H9 (cell line): ENCODE measurements around the gene RPS6KB2. TPM values are rescaled to one million over a fixed set of nuclear protein-coding genes. Genes with fewer than 3 reads are reported as not detected.

Experiments used
- DNase-seq: peaks from one replicate; pipeline ENCODE4 v3.0.0-alpha.2; 2017
- H2AFZ ChIP-seq: one replicate; pipeline ENCODE4 v1.6.1; 2013; ENCODE audit warnings: mild to moderate bottlenecking, low read length, control low read depth, moderate library complexity
- H2AK5ac ChIP-seq: 2 replicates; pipeline ENCODE4 v1.6.1; 2013; ENCODE audit warnings: low read length, control low read depth, mixed read lengths; ENCODE audit not compliant: insufficient read length
- H2BK120ac ChIP-seq: one replicate; pipeline ENCODE4 v1.6.1; 2013; ENCODE audit warnings: low read depth, mild to moderate bottlenecking, low read length, control low read depth, inconsistent platforms; ENCODE audit not compliant: poor library complexity, severe bottlenecking
- H2BK12ac ChIP-seq: 2 replicates; pipeline ENCODE4 v1.6.1; 2013; ENCODE audit warnings: low read length, control low read depth, mixed read lengths, low read depth; ENCODE audit not compliant: insufficient read length
- H2BK15ac ChIP-seq: 2 replicates; pipeline ENCODE4 v1.6.1; 2013; ENCODE audit warnings: low read depth, low read length, control low read depth
- H2BK20ac ChIP-seq: one replicate; pipeline ENCODE4 v1.6.1; 2013; ENCODE audit warnings: low read depth, mild to moderate bottlenecking, low read length, control low read depth, inconsistent platforms; ENCODE audit not compliant: poor library complexity, severe bottlenecking
- H2BK5ac ChIP-seq: 2 replicates; pipeline ENCODE4 v1.6.1; 2013; ENCODE audit warnings: low read length, control low read depth, mixed read lengths; ENCODE audit not compliant: insufficient read length
- H3K14ac ChIP-seq: 2 replicates; pipeline ENCODE4 v1.6.1; 2013; ENCODE audit warnings: low read length, control low read depth; ENCODE audit not compliant: insufficient read depth
- H3K18ac ChIP-seq: 2 replicates; pipeline ENCODE4 v1.6.1; 2013; ENCODE audit warnings: low read depth, mild to moderate bottlenecking, mixed read lengths, low read length, control low read depth; ENCODE audit not compliant: insufficient read length
- H3K23ac ChIP-seq: 2 replicates; pipeline ENCODE4 v1.6.1; 2013; ENCODE audit warnings: low read length, control low read depth, mixed read lengths, low read depth; ENCODE audit not compliant: insufficient read length
- H3K23me2 ChIP-seq: 2 replicates; pipeline ENCODE4 v1.6.1; 2013; ENCODE audit warnings: low read depth, mild to moderate bottlenecking, mixed read lengths, low read length, control low read depth; ENCODE audit not compliant: insufficient read length, poor library complexity, severe bottlenecking
- H3K27ac ChIP-seq: 2 replicates; pipeline ENCODE4 v1.5.1; 2013; ENCODE audit warnings: low read length, control low read depth, mixed read lengths, low read depth; ENCODE audit not compliant: insufficient read length
- H3K27me3 ChIP-seq: 2 replicates; pipeline ENCODE4 v1.6.1; 2013; ENCODE audit warnings: low read length, control low read depth, inconsistent platforms; ENCODE audit not compliant: insufficient read depth
- H3K4ac ChIP-seq: 2 replicates; pipeline ENCODE4 v1.6.1; 2013; ENCODE audit warnings: low read depth, mild to moderate bottlenecking, control low read depth, inconsistent platforms, low read length, moderate library complexity
- H3K4me1 ChIP-seq: 2 replicates; pipeline ENCODE4 v1.6.1; 2013; ENCODE audit warnings: low read length, control low read depth, inconsistent platforms; ENCODE audit not compliant: insufficient read depth
- H3K4me2 ChIP-seq: 2 replicates; pipeline ENCODE4 v1.6.1; 2013; ENCODE audit warnings: low read length, control low read depth, mixed read lengths; ENCODE audit not compliant: insufficient read length, insufficient read depth
- H3K56ac ChIP-seq: 2 replicates; pipeline ENCODE4 v1.6.1; 2013; ENCODE audit warnings: low read depth, mild to moderate bottlenecking, mixed read lengths, low read length, control low read depth; ENCODE audit not compliant: insufficient read length
- H3K79me1 ChIP-seq: 2 replicates; pipeline ENCODE4 v1.6.1; 2013; ENCODE audit warnings: low read depth, mild to moderate bottlenecking, moderate library complexity, low read length, control low read depth, inconsistent platforms; ENCODE audit not compliant: insufficient read depth, poor library complexity, severe bottlenecking
- H3K79me2 ChIP-seq: 2 replicates; pipeline ENCODE4 v1.6.1; 2013; ENCODE audit warnings: low read length, control low read depth, inconsistent platforms; ENCODE audit not compliant: insufficient read depth
- H3K9ac ChIP-seq: 2 replicates; pipeline ENCODE4 v1.6.1; 2013; ENCODE audit warnings: low read length, control low read depth, mixed read lengths; ENCODE audit not compliant: insufficient read length; ENCODE audit errors: extremely low read depth
- H3K9me3 ChIP-seq: one replicate; pipeline ENCODE4 v1.6.1; 2013; ENCODE audit warnings: low read depth, low read length, inconsistent platforms; ENCODE audit not compliant: control insufficient read depth
- H3T11ph ChIP-seq: one replicate; pipeline ENCODE4 v1.6.1; 2013; ENCODE audit warnings: mild to moderate bottlenecking, low read length, control low read depth, inconsistent platforms
- H4K20me1 ChIP-seq: one replicate; pipeline ENCODE4 v1.6.1; 2013; ENCODE audit not compliant: control insufficient read depth, insufficient read length, insufficient read depth
- H4K5ac ChIP-seq: 2 replicates; pipeline ENCODE4 v1.6.1; 2013; ENCODE audit warnings: low read depth, mild to moderate bottlenecking, mixed read lengths, low read length, control low read depth; ENCODE audit not compliant: insufficient read length
- H4K8ac ChIP-seq: replicated peaks from 2 replicates; pipeline ENCODE4 v1.6.1; 2013; ENCODE audit warnings: low read length, control low read depth, mixed read lengths, low read depth; ENCODE audit not compliant: insufficient read length
- H4K91ac ChIP-seq: 2 replicates; pipeline ENCODE4 v1.6.1; 2013; ENCODE audit warnings: low read depth, mild to moderate bottlenecking, moderate library complexity, mixed read lengths, low read length, control low read depth; ENCODE audit not compliant: insufficient read length
- H3K27ac Mint-ChIP-seq, 3 experiments: 2 replicates in 2 of 3; 3 replicates in 1 of 3; pipeline ENCODE4 v1.8.0; 2020 to 2021; ENCODE audit warnings: mixed read lengths in 3 of 3, mild to moderate bottlenecking in 1 of 3, moderate library complexity in 1 of 3
- H3K27me3 Mint-ChIP-seq: 2 replicates; pipeline ENCODE4 v1.8.0; 2021; ENCODE audit warnings: low read depth, mild to moderate bottlenecking, moderate library complexity, mixed read lengths
- H3K36me3 Mint-ChIP-seq, 3 experiments: 2 replicates in 2 of 3; 3 replicates in 1 of 3; pipeline ENCODE4 v1.8.0; 2020 to 2021; ENCODE audit warnings: low read depth in 3 of 3, mixed read lengths in 3 of 3; ENCODE audit not compliant: insufficient read depth in 1 of 3
- H3K4me1 Mint-ChIP-seq, 2 experiments: 2 replicates each; pipeline ENCODE4 v1.8.0; 2020; ENCODE audit warnings: mixed read lengths in 2 of 2
- H3K4me3 Mint-ChIP-seq, 2 experiments: 2 replicates in 1 of 2; 3 replicates in 1 of 2; pipeline ENCODE4 v1.8.0; 2020 to 2021; ENCODE audit warnings: mild to moderate bottlenecking in 2 of 2, mixed read lengths in 2 of 2, moderate library complexity in 1 of 2
- H3K9me3 Mint-ChIP-seq, 2 experiments: 2 replicates in 1 of 2; 3 replicates in 1 of 2; pipeline ENCODE4 v1.8.0; 2020; ENCODE audit warnings: mild to moderate bottlenecking in 2 of 2, mixed read lengths in 2 of 2, moderate library complexity in 1 of 2
- CTCF ChIP-seq: fragments of 200-600 bp; sonication (generic); conservative IDR thresholded peaks from 3 replicates; pipeline ENCODE4 v1.8.0; 2021; ENCODE audit warnings: antibody characterized with exemption, mild to moderate bottlenecking
- WGBS: extraction: QIAGEN DNeasy Blood & Tissue Kit; methylation state at CpG from one replicate; pipeline ENCODE4 v1.1.7; 2013; ENCODE audit warnings: missing lambda C conversion rate, low lambda C conversion rate, mixed read lengths; ENCODE audit not compliant: insufficient read length; ENCODE audit errors: extremely low coverage; 5-methylcytosine and 5-hydroxymethylcytosine counted together
- total RNA-seq: library from RNA; stranded (reverse); gene quantifications from 2 replicates; pipeline ENCODE4 v1.2.1, GENCODE V29; 2021

The RPS6KB2 gene
- total RNA-seq, 1 experiment from 2014 or later, result 51.7 TPM

GRCh38 chr11:67389477-67389876 is 38.8 kb upstream of the RPS6KB2 start:
- Histone ChIP-seq H2BK20ac (no peak overlapping the region), H2BK5ac (no peak overlapping the region), H3K23ac (no peak overlapping the region), H4K20me1 (no peaks in the 10 kb centered on the region), H4K5ac (no peak overlapping the region), H4K91ac (no peak overlapping the region), H3K79me1 (no peaks in the 10 kb centered on the region), H3T11ph (no peak overlapping the region), H3K4me1 (no peaks in the 10 kb centered on the region; the same call in 1 of the 2 replicates), H2BK12ac (no peak overlapping the region), H3K27ac (no peak overlapping the region), H2AK5ac (no peak overlapping the region), H3K56ac (no peak overlapping the region), H3K23me2 (peaks cover 13% of the 10 kb centered on the region), H3K14ac (no peak overlapping the region), H3K9ac (no peak overlapping the region), H2BK15ac (no peak overlapping the region), H3K27me3 (no peaks in the 10 kb centered on the region; the same call in 1 of the 2 replicates), H3K4me2 (no peak overlapping the region), H2AFZ (no peak overlapping the region), H3K9me3 (no peaks in the 10 kb centered on the region), H2BK120ac (no peak overlapping the region), H3K79me2 (no peaks in the 10 kb centered on the region), H3K18ac (no peak overlapping the region), H4K8ac (no peak overlapping the region), H3K4ac (no peak overlapping the region)
- Mint-ChIP-seq H3K27ac (peak overlapping the region in 1 of 3 experiments; percentile 4; a peak in 2 of 7 replicates), H3K4me1 (peaks cover 21 to 30% of the 10 kb centered on the region in 2 experiments), H3K9me3 (no peaks in the 10 kb centered on the region; a peak in 1 of 5 replicates), H3K36me3 (peaks cover 7 to 12% (median 11%) of the 10 kb centered on the region in 3 experiments), H3K27me3 (peaks cover 15% of the 10 kb centered on the region), H3K4me3 (peak overlapping the region; percentile 50 to 71)
- DNase-seq, result peak; percentile 79
- no CpG with 5 or more reads among the region's 6 CpGs for WGBS
- TF ChIP-seq CTCF, result peak; percentile 76
